Germinal center (tissue), 1 donor: ENCODE measurements around the gene PDZD2.
A peak's percentile ranks its signal among the peaks of the same experiment; 100 is the strongest.

Source experiments
- DNase-seq: peaks from one replicate; pipeline ENCODE4 v3.0.0; 2012; ENCODE audit warnings: mixed read lengths, low spot score

Gene PDZD2

GRCh38 chr5:32042551-32042961 is 403.6 kb downstream of the PDZD2 start:
- DNase-seq = no peak

DNA sequence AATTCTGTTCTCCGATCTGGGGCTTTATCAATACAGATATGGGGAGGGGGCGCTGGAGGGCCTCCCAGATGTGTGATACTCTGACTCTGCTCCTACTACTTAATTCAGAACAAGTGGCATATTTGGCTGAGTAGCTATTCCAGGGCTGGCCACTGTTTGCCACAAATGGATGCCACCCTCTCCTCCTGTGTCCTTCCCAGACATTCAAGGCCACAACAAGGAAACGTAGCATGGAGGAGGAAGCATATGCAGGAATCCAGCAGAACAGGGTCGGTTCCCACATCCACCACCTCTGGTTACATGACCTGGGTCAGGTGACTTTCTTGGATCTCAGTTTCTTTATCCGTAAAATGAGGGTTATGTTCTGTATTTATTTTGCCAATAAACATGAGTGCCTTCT is 404.2 kb downstream of the PDZD2 start:
- no peak for DNase-seq

DNA sequence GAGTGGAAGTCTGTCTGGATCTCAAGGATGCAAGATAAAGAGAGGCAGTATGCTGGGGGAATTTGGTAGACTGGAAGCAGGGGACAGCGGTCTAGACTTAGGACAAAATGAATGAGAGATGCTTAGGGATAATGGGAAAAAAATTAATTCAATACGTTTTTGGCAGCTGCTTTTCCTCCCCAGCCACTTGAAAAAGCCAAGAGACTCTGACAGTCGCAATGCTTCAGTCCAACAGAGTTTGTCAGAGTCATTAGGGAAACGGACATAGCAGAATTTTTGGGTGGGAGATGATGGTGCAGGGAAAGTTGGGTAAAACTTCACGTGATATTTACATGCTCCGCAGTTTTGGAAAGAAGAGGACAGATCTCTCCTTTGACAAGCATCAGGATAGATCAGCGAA is 405.5 kb downstream of the PDZD2 start:
- no peak for DNase-seq

- DNase-seq = no peak
Measured at GRCh38 chr5:32044939-32045338, 406.0 kb downstream of the PDZD2 start.

DNA sequence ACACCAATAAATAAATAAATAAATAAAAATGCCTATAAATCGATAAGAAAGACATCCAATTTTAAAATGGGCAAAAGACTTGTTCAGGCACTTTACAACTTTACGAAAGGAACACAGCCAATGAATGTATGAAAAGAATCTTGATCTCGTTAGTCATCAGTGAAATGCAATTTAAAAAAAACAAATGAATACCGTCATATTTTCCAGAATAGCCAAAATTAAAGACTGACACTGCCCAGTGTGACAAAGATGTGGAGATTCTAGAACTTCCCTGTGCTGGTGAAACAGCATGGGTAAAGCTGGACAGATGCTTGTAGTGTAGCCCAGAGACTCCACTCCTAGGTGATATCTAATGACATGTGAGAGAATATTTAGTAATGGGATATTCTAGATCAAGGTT is 408.1 kb downstream of the PDZD2 start:
- no peak for DNase-seq

DNA sequence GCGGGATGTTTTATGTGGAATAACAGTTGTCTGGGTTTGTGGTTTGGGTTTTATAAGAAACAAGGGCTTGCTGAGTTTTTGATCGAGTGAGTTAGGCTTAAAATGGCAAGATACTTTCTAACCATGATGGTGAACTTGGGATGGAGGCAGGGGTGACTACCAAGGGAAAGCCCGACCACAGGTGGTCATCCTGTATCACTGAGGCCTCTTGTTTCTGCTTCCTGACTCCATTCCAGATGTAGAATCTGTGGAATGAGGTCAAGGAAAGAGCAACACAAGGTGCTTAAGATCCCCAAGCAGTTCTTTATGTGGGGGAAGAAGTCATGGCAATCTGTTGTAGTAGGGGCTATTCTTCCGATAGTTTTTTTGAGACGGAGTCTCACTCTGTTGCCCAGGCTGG is 412.9 kb downstream of the PDZD2 start:
- no peak for DNase-seq

GRCh38 chr5:32055891-32056866 is 417.2 kb downstream of the PDZD2 start:
- no peak for DNase-seq

GRCh38 chr5:32057187-32058096 is 418.5 kb downstream of the PDZD2 start:
- no peak for DNase-seq

DNA sequence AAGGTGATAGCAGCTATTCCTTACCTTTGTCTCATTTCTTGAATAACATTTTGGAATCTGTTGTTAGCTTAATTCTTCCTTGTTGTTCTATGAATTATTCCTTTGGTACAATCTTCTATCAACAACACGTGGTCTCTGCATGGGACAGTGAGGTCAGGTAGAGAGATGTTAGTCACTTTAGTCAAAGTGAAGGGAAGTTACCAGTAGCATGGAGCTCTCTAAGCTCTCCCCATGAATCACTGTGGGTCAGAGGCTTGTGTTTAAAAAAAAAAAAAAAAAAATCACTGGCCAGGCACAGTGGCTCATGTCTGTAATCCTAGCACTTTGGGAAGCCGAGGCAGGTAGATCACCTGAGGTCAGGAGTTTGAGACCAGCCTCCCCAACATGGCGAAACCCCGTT is 419.2 kb downstream of the PDZD2 start:
- no peak for DNase-seq

- DNase-seq = no peak
Measured at GRCh38 chr5:32058997-32059396, 420.1 kb downstream of the PDZD2 start.

GRCh38 chr5:32059761-32060530 is 421.0 kb downstream of the PDZD2 start:
- no peak for DNase-seq

DNA sequence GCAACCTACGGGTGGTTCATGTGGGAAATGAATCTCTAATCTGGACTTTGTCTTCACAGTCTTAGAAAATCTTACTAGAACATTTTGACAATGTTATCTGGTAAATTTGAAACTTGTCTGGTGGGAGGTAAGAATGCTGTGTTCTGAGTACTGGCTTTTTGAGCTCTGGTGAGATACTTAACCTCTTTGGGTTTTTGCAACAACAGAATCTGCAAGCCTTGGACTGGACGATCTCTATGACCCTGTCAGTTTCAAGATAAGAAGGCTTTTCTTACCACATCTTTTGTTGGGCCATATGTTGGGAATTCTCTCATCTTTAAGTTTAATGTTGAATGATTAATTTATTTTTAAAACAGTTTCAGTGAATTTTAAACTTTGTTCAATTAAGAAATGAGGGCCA is 422.3 kb downstream of the PDZD2 start:
- DNase-seq = no peak

- DNase-seq = no peak
Measured at GRCh38 chr5:32066448-32066847, 427.5 kb downstream of the PDZD2 start.

- DNase-seq = no peak
Measured at GRCh38 chr5:32067774-32068470, 429.0 kb downstream of the PDZD2 start.

DNA sequence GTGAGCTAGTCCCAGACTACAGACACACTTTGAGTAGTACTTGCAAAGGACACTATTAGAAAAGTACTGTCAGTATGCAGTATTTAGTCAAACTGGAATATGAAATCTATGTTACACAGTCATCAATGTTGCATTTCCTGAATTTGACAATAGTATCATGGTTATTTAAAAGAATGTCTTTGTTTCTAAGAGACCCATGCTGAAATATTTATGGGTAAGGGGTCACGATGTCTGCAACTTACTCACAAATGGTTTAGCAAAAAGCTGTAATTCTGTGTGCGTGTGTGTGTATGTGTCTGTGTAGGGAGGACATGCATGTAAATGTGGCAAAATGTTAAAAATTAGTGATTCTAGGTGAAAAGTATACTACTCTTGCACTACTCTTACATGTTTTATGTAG is 429.6 kb downstream of the PDZD2 start:
- no peak for DNase-seq

DNA sequence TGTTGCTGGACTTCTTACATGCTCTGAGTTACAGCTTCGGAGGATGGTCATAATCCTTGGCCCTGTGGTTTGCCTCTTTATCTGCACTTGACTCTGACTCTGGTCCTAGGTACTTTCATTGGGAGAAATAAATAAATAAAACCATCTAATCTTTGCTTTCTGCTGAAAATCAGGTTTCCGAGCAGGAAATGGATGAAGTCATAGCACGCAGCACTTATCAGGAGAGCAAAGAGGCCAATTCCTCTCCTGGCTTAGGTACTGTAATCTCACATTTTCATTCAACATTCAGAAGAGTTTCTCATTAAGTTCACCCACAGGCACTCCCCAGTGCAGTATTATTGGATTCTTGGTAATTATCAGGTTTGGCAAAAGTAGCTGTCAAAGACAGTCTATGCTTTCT is 430.5 kb downstream of the PDZD2 start:
- no peak for DNase-seq

- DNase-seq = no peak
Measured at GRCh38 chr5:32071351-32071944, 432.5 kb downstream of the PDZD2 start.

- DNase-seq = no peak
Measured at GRCh38 chr5:32072054-32072453, 433.1 kb downstream of the PDZD2 start.

DNA sequence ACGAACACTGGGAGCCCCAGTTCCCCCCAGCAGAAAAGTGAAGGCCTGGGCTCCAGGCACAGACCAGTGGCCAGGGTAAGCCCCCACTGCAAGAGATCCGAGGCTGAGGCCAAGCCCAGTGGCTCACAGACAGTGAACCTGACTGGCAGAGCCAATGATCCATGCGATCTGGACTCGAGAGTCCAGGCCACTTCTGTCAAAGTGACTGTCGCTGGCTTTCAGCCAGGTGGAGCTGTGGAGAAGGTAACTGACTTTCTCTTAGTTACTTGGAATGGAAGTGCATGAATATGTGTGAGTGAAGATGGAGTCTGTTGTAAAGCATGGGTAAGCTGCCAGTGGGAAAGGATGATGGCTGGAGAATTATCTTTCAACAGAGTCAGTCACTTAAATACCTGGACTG is 435.5 kb downstream of the PDZD2 start:
- no peak for DNase-seq

GRCh38 chr5:32076699-32077695 is 438.1 kb downstream of the PDZD2 start:
- DNase-seq = peak; percentile 19
